Neural cell (in vitro differentiated cells): ENCODE results near the gene ALOX5AP. TPM values are rescaled to one million over a fixed set of nuclear protein-coding genes. Genes with fewer than 3 reads are reported as not detected.

Experiments
- H2AFZ ChIP-seq: fragments of 200-600, 300-800 bp; sonication (generic), shearing (Covaris generic); 2 replicates; pipeline ENCODE4 v1.6.0; 2014; ENCODE audit warnings: low read depth, mild to moderate bottlenecking, antibody characterized with exemption, low read length, moderate library complexity
- H3F3A ChIP-seq: fragments of 200-600 bp; shearing (Covaris generic); 2 replicates; pipeline ENCODE4 v1.6.1; 2016; ENCODE audit warnings: mild to moderate bottlenecking, moderate library complexity, mixed read lengths, antibody characterized with exemption, low read length; ENCODE audit not compliant: insufficient read depth, poor library complexity, severe bottlenecking
- H3K27ac ChIP-seq: fragments of 200-600, 300-800 bp; sonication (generic), shearing (Covaris generic); 2 replicates; pipeline ENCODE4 v1.5.1; 2014; ENCODE audit warnings: mild to moderate bottlenecking, low read length, moderate library complexity
- H3K27me3 ChIP-seq: fragments of 300-800, 200-600 bp; sonication (generic), shearing (Covaris generic); 2 replicates; pipeline ENCODE4 v1.6.0; 2014; ENCODE audit warnings: mild to moderate bottlenecking, low read depth, low read length, moderate library complexity; ENCODE audit not compliant: insufficient read depth
- H3K36me3 ChIP-seq: fragments of 300-800, 200-600 bp; sonication (generic), shearing (Covaris generic); 2 replicates; pipeline ENCODE4 v1.5.1; 2014; ENCODE audit warnings: mild to moderate bottlenecking, antibody characterized with exemption, low read length, moderate library complexity; ENCODE audit not compliant: insufficient read depth
- H3K4me2 ChIP-seq: fragments of 300-800, 200-600 bp; sonication (generic), shearing (Covaris generic); 2 replicates; pipeline ENCODE4 v1.6.0; 2014; ENCODE audit warnings: mild to moderate bottlenecking, low read length
- H3K4me3 ChIP-seq: fragments of 300-800, 200-600 bp; sonication (generic), shearing (Covaris generic); 2 replicates; pipeline ENCODE4 v1.5.1; 2014; ENCODE audit warnings: mild to moderate bottlenecking, low read length, moderate library complexity
- H3K79me2 ChIP-seq: fragments of 200-600 bp; shearing (Covaris generic); replicated peaks from 2 replicates; pipeline ENCODE4 v1.6.0; 2014; ENCODE audit warnings: mild to moderate bottlenecking, low read length, moderate library complexity; ENCODE audit not compliant: insufficient read depth
- H3K9ac ChIP-seq: fragments of 300-800, 200-600 bp; sonication (generic), shearing (Covaris generic); 2 replicates; pipeline ENCODE4 v1.6.1; 2016; ENCODE audit warnings: mild to moderate bottlenecking, low read length, mixed read lengths
- H3K9me2 ChIP-seq: fragments of 200-600 bp; shearing (Covaris generic); 2 replicates; pipeline ENCODE4 v1.6.1; 2016; ENCODE audit warnings: mild to moderate bottlenecking, low read length, mixed read lengths; ENCODE audit not compliant: insufficient read depth
- H3K9me3 ChIP-seq: fragments of 200-600, 300-800 bp; sonication (generic), shearing (Covaris generic); 2 replicates; pipeline ENCODE4 v1.6.1; 2016; ENCODE audit warnings: mild to moderate bottlenecking, mixed run types, low read length, moderate library complexity, mixed read lengths
- H4K20me1 ChIP-seq: fragments of 200-600 bp; shearing (Covaris generic); 2 replicates; pipeline ENCODE4 v1.6.1; 2016; ENCODE audit warnings: mild to moderate bottlenecking, mixed run types; ENCODE audit not compliant: insufficient read depth
- CTCF ChIP-seq: fragments of 450-650 bp; IDR thresholded peaks from 2 replicates; pipeline ENCODE4 v1.5.1; 2014; ENCODE audit warnings: antibody characterized with exemption, mild to moderate bottlenecking, moderate library complexity; ENCODE audit not compliant: poor library complexity, severe bottlenecking
- EP300 ChIP-seq: fragments of 450-650 bp; conservative IDR thresholded peaks from 2 replicates; pipeline ENCODE4 v1.6.1; 2014; ENCODE audit warnings: antibody characterized with exemption, mild to moderate bottlenecking, moderate library complexity; ENCODE audit not compliant: poor library complexity, severe bottlenecking
- EZH2 ChIP-seq: fragments of 200-600, 300-800 bp; shearing (Covaris generic), sonication (generic); IDR thresholded peaks from 2 replicates; pipeline ENCODE4 v1.6.1; 2014; ENCODE audit warnings: antibody characterized with exemption, low read length, borderline replicate concordance, mild to moderate bottlenecking; ENCODE audit not compliant: insufficient read depth, poor library complexity, severe bottlenecking
- MXI1 ChIP-seq: fragments of 450-650 bp; conservative IDR thresholded peaks from 2 replicates; pipeline ENCODE4 v1.6.1; 2014; ENCODE audit warnings: antibody characterized with exemption, mild to moderate bottlenecking; ENCODE audit not compliant: poor library complexity, severe bottlenecking
- POLR2AphosphoS5 ChIP-seq: IDR thresholded peaks from 2 replicates; pipeline ENCODE4 v1.6.1; 2012
- RAD21 ChIP-seq: fragments of 450-650 bp; conservative IDR thresholded peaks from 2 replicates; pipeline ENCODE4 v1.6.1; 2014; ENCODE audit warnings: antibody characterized with exemption, mild to moderate bottlenecking, moderate library complexity
- REST ChIP-seq: IDR thresholded peaks from 2 replicates; pipeline ENCODE4 v1.6.1; 2012; ENCODE audit warnings: borderline replicate concordance
- SMC3 ChIP-seq: fragments of 450-650 bp; conservative IDR thresholded peaks from 2 replicates; pipeline ENCODE4 v1.6.1; 2014; ENCODE audit warnings: antibody characterized with exemption, mild to moderate bottlenecking, moderate library complexity; ENCODE audit not compliant: poor library complexity
- TAF1 ChIP-seq: IDR thresholded peaks from 2 replicates; pipeline ENCODE4 v1.6.1; 2012; ENCODE audit warnings: low read depth
- polyA plus RNA-seq: library from polyadenylated mRNA; depleted of rRNA; stranded (reverse); fragments of >200 nt; gene quantifications from 2 replicates; pipeline ENCODE4 v1.2.3, GENCODE V29; 2014

ALOX5AP gene
- polyA plus RNA-seq, 1 donor from 2014 or later: not detected

DNA sequence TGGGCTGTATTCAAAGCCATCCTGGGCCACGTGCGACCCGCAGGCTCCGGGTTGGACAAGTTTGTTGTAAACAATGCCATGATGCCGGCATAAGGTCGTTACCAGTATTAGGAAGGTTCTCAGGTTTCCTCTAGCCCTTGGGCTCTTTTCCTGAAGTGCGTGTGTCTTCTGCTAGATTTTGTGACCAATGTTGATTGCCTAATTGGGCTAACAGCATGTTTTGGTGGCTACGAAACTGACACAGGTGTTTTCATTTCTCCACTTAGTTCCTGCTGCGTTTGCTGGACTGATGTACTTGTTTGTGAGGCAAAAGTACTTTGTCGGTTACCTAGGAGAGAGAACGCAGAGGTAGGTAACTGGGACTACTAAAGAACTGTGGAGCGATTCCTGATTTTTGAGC lies 20.3 kb downstream of the ALOX5AP start:
- no peak overlapping the region for H3K27ac ChIP-seq

GRCh38 chr13:30757026-30757742 lies 21.8 kb downstream of the ALOX5AP start:
- Histone ChIP-seq H3K9ac (no peak overlapping the region), H4K20me1 (no peaks in the 10 kb centered on the region), H3F3A (peaks cover 3% of the 10 kb centered on the region), H3K27me3 (no peaks in the 10 kb centered on the region), H3K36me3 (no peaks in the 10 kb centered on the region), H3K9me3 (no peaks in the 10 kb centered on the region), H3K9me2 (no peaks in the 10 kb centered on the region), H3K79me2 (no peaks in the 10 kb centered on the region), H3K4me3 (no peak overlapping the region), H2AFZ (peak overlapping the region; percentile 17), H3K4me2 (no peak overlapping the region), H3K27ac (no peak overlapping the region)
- TF ChIP-seq EZH2 (no peak), POLR2AphosphoS5 (no peak), RAD21 (no peak), SMC3 (no peak), CTCF (no peak), EP300 (no peak)

More for the DNA sequence above, 20.3 kb downstream of the ALOX5AP start:
- Histone ChIP-seq H3K4me2 (no peak overlapping the region), H3K9me2 (no peaks in the 10 kb centered on the region), H4K20me1 (no peaks in the 10 kb centered on the region), H3K27me3 (no peaks in the 10 kb centered on the region), H3K79me2 (no peaks in the 10 kb centered on the region), H2AFZ (no peak overlapping the region), H3K4me3 (no peak overlapping the region), H3K9me3 (no peaks in the 10 kb centered on the region), H3K36me3 (no peaks in the 10 kb centered on the region), H3F3A (peaks cover 3% of the 10 kb centered on the region), H3K9ac (no peak overlapping the region)
- TF ChIP-seq REST (no peak), EP300 (no peak), RAD21 (no peak), POLR2AphosphoS5 (no peak), EZH2 (no peak), TAF1 (no peak), MXI1 (no peak), CTCF (no peak), SMC3 (no peak)
